HepG2 (cell line): ENCODE measurements around the gene LGALS4. TPM values are rescaled to one million over a fixed set of nuclear protein-coding genes. Genes with fewer than 3 reads are reported as not detected.

Source experiments
- ARID4A ChIP-seq: sonication (generic); formaldehyde crosslinking; IDR thresholded peaks from 2 replicates; pipeline ENCODE4 v1.5.0; 2020; ENCODE audit warnings: mild to moderate bottlenecking, missing genetic modification reagents, borderline replicate concordance
- ATF2 ChIP-seq: sonication (generic); formaldehyde crosslinking; IDR thresholded peaks from 2 replicates; pipeline ENCODE4 v1.4.0; 2020; ENCODE audit warnings: missing genetic modification reagents
- EHMT2 ChIP-seq: fragments of 200-600 bp; sonication (generic); IDR thresholded peaks from 2 replicates; pipeline ENCODE4 v1.7.0; 2017; ENCODE audit warnings: antibody characterized with exemption, low read depth, low read length, borderline replicate concordance
- FOXK1 ChIP-seq: sonication (generic); formaldehyde crosslinking; IDR thresholded peaks from 2 replicates; pipeline ENCODE4 v1.4.0; 2020; ENCODE audit warnings: low read depth, missing genetic modification reagents, borderline replicate concordance
- HNF4G ChIP-seq, 2 experiments: sonication (generic) in 1 of 2; formaldehyde crosslinking in 1 of 2; IDR thresholded peaks; 2 replicates each; pipeline versions ENCODE4 v1.4.0 to v1.6.1; 2011 to 2020; ENCODE audit warnings: borderline replicate concordance in 2 of 2, low read depth in 2 of 2, mild to moderate bottlenecking in 2 of 2, low read length in 1 of 2, missing genetic modification reagents in 1 of 2, moderate library complexity in 1 of 2
- HOXA3 ChIP-seq: sonication (generic); formaldehyde crosslinking; IDR thresholded peaks from 2 replicates; pipeline ENCODE4 v1.5.0; 2020; ENCODE audit warnings: missing genetic modification reagents
- WIZ ChIP-seq: sonication (generic); formaldehyde crosslinking; IDR thresholded peaks from 2 replicates; pipeline ENCODE4 v1.5.1; 2020; ENCODE audit warnings: mild to moderate bottlenecking, missing genetic modification reagents
- ZC3H4 ChIP-seq: sonication (generic); formaldehyde crosslinking; IDR thresholded peaks from 2 replicates; pipeline ENCODE4 v1.4.0; 2020; ENCODE audit warnings: missing genetic modification reagents, borderline replicate concordance
- ZNF512B ChIP-seq: sonication (generic); formaldehyde crosslinking; IDR thresholded peaks from 2 replicates; pipeline ENCODE4 v1.5.1; 2020; ENCODE audit warnings: missing genetic modification reagents, mild to moderate bottlenecking, borderline replicate concordance
- ZNF652 ChIP-seq: IDR thresholded peaks from 2 replicates; pipeline ENCODE4 v1.6.1; 2016; ENCODE audit warnings: low read depth, borderline replicate concordance
- ZNF687 ChIP-seq: sonication (generic); formaldehyde crosslinking; IDR thresholded peaks from 2 replicates; pipeline ENCODE4 v1.5.1; 2020; ENCODE audit warnings: mild to moderate bottlenecking, missing genetic modification reagents, moderate library complexity
- polyA plus RNA-seq, 8 experiments: library from polyadenylated mRNA; depleted of rRNA in 3 of 8; stranded (reverse) in 7 of 8; unstranded in 1 of 8; fragments of >200 nt; fragmentation: Illumina TruSeq in 4 of 8; extraction: Trizol in 4 of 8; gene quantifications; 2 replicates each; pipeline versions ENCODE4 v1.2.1 to v1.2.3, GENCODE V29; 2011 to 2016; ENCODE audit warnings: low read depth in 4 of 8, missing spikeins in 1 of 8, mixed read lengths in 1 of 8; ENCODE audit not compliant: insufficient read depth in 1 of 8
- total RNA-seq, 5 experiments: library from RNA; depleted of rRNA; stranded (reverse); fragments of >200 nt; fragmentation: Illumina TruSeq; extraction: Trizol; gene quantifications; 2 replicates each; pipeline ENCODE4 v1.2.3, GENCODE V29; 2016; ENCODE audit warnings: low read depth in 1 of 5

The LGALS4 gene
- total and polyA plus RNA-seq, 2 of the 13 experiments (the other 11 are each of a cell fraction or from before 2014, with no cell fraction given): 0.24 to 0.71 TPM

- TF ChIP-seq ZNF512B (no peak), HNF4G (IDR thresholded peaks at IDR 0.05; ENCODE audit: borderline replicate concordance, low read depth, low read length) (peak; percentile 59; the same call in 1 of the 2 replicates), HNF4G (CRISPR knock-in tag; IDR thresholded peaks at IDR 0.05; ENCODE audit: borderline replicate concordance, low read depth) (no peak), ZC3H4 (CRISPR knock-in tag) (no peak), ATF2 (CRISPR knock-in tag) (no peak), ZNF652 (CRISPR knock-in tag) (no peak), ZNF687 (CRISPR knock-in tag) (peak; percentile 63), ARID4A (CRISPR knock-in tag) (no peak), WIZ (CRISPR knock-in tag) (no peak), FOXK1 (CRISPR knock-in tag) (no peak), EHMT2 (no peak), HOXA3 (CRISPR knock-in tag) (peak; percentile 54)
Measured at GRCh38 chr19:38792250-38793111, 20.3 kb downstream of the LGALS4 start (continued).
